A673 (cell line): Measurements from ENCODE around the gene ARPC1B. TPM values are rescaled to one million over a fixed set of nuclear protein-coding genes. Genes with fewer than 3 reads are reported as not detected.
"Not testable (repeated sequence)": the region's sequence is repeated elsewhere in the genome, so short reads cannot be mapped to it uniquely, and the experiment has no call there.

Experiments used
- BruUV-seq: library from RNA; stranded (reverse); fragments of 400-500 nt; replicated peaks from 2 replicates; lab custom pipeline; 2021; lab: Mats Ljungman, UMichigan
- CTCF ChIA-PET: fragments of 300-600 bp; sonication (Branson Sonifier 250); formaldehyde crosslinking; loops from one replicate; lab custom pipeline; 2022; ENCODE audit warnings: antibody characterized with exemption; lab: Charles Lee
- POLR2A ChIA-PET: fragments of 300-600 bp; sonication (Branson Sonifier 250); formaldehyde crosslinking; loops from one replicate; lab custom pipeline; 2022; ENCODE audit warnings: antibody characterized with exemption; ENCODE audit not compliant: low non-redundant PET; lab: Charles Lee
- DNase-seq: peaks from one replicate; pipeline ENCODE4 v3.0.0-alpha.2; 2015; ENCODE audit warnings: low spot score
- H3K27ac ChIP-seq: fragments of 200-600 bp; sonication (generic); 2 replicates; pipeline ENCODE4 v1.5.1; 2016; ENCODE audit warnings: mixed run types, low read depth, mild to moderate bottlenecking, mixed read lengths, antibody characterized with exemption, low read length; ENCODE audit not compliant: poor library complexity, severe bottlenecking
- H3K27me3 ChIP-seq: fragments of 200-600 bp; sonication (generic); replicated peaks from 2 replicates; pipeline ENCODE4 v1.6.1; 2017; ENCODE audit warnings: mixed run types, low read depth, mild to moderate bottlenecking, mixed read lengths, antibody characterized with exemption, low read length; ENCODE audit not compliant: insufficient read depth, poor library complexity
- H3K36me3 ChIP-seq: fragments of 200-600 bp; sonication (generic); 2 replicates; pipeline ENCODE4 v1.6.1; 2016; ENCODE audit warnings: mixed run types, mild to moderate bottlenecking, mixed read lengths, antibody characterized with exemption, low read length; ENCODE audit not compliant: insufficient read depth, poor library complexity, severe bottlenecking
- H3K4me1 ChIP-seq: fragments of 200-600 bp; sonication (generic); 2 replicates; pipeline ENCODE4 v1.6.1; 2017; ENCODE audit warnings: mixed run types, mild to moderate bottlenecking, mixed read lengths, antibody characterized with exemption, low read length; ENCODE audit not compliant: insufficient read depth, poor library complexity, severe bottlenecking
- H3K4me3 ChIP-seq: fragments of 200-600 bp; sonication (generic); 2 replicates; pipeline ENCODE4 v1.5.1; 2016; ENCODE audit warnings: low read depth, mixed run types, mild to moderate bottlenecking, mixed read lengths, low read length; ENCODE audit not compliant: poor library complexity, severe bottlenecking
- H3K9me3 ChIP-seq: fragments of 200-600 bp; sonication (generic); 2 replicates; pipeline ENCODE4 v1.6.1; 2016; ENCODE audit warnings: mixed run types, low read depth, mild to moderate bottlenecking, mixed read lengths, antibody characterized with exemption, low read length; ENCODE audit not compliant: poor library complexity, severe bottlenecking
- CTCF ChIP-seq: fragments of 300-800, 200-600 bp; sonication (generic); conservative IDR thresholded peaks from 2 replicates; pipeline ENCODE4 v1.5.1; 2017; ENCODE audit warnings: low read depth, mild to moderate bottlenecking, antibody characterized with exemption, low read length, moderate library complexity, mixed read lengths
- EZH2 ChIP-seq: fragments of 200-600 bp; sonication (generic); IDR thresholded peaks from 2 replicates; pipeline ENCODE4 v1.6.1; 2017; ENCODE audit warnings: borderline replicate concordance, low read depth, mild to moderate bottlenecking, mixed read lengths, antibody characterized with exemption, low read length; ENCODE audit not compliant: poor library complexity, severe bottlenecking
- intact Hi-C: fragments of 100-400 bp; cut with micrococcal nuclease; formaldehyde crosslinking; loops from one replicate; pipeline ENCODE4 v1.10.0; 2022; ENCODE audit not compliant: unreplicated experiment
- total RNA-seq: library from RNA; stranded (reverse); gene quantifications from 2 replicates; pipeline ENCODE4 v1.2.3, GENCODE V29; 2021

Gene ARPC1B
- total RNA-seq, 1 experiment from 2014 or later, result 29.9 TPM

GRCh38 chr7:99428972-99429566 lies 54.5 kb downstream of the ARPC1B start:
- Histone ChIP-seq H3K9me3 (no peaks in the 10 kb centered on the region), H3K27ac (no peak overlapping the region), H3K4me1 (no peaks in the 10 kb centered on the region), H3K27me3 (no peaks in the 10 kb centered on the region), H3K4me3 (no peak overlapping the region), H3K36me3 (peaks cover 35% of the 10 kb centered on the region)
- no TSS peak for BruUV-seq
- ChIA-PET POLR2A (interaction anchor here (0.6 kb wide), 1 partner anchor 177 kb away, joined by 3 read pairs; no protein-coding TSS in a partner anchor), CTCF (no interaction called here)
- no peak for DNase-seq
- intact Hi-C loops, result no loop called here
- TF ChIP-seq EZH2 (no peak), CTCF (no peak)

- DNase-seq, result no peak
- BruUV-seq, result no TSS peak
- H3K9me3 ChIP-seq, result no peaks in the 10 kb centered on the region
- intact Hi-C loops, result no loop called here
- peaks cover 35% of the 10 kb centered on the region for H3K36me3 ChIP-seq
- H3K4me1 ChIP-seq, result no peaks in the 10 kb centered on the region
- ChIA-PET CTCF (no interaction called here), POLR2A (interaction anchor here (0.6 kb wide), 2 partner anchors 177 to 1505 kb away, joined by 3 read pairs; no protein-coding TSS in a partner anchor)
- no peak overlapping the region for H3K4me3 ChIP-seq
- H3K27me3 ChIP-seq, result no peaks in the 10 kb centered on the region
- no peak for TF ChIP-seq EZH2
- no peak for TF ChIP-seq CTCF
- H3K27ac ChIP-seq, result no peak overlapping the region
These were observed 55.2 kb downstream of the ARPC1B start for GRCh38 chr7:99429756-99430155.

GRCh38 chr7:99431756-99432540 lies 57.4 kb downstream of the ARPC1B start:
- BruUV-seq, intact Hi-C loops: not testable (repeated sequence)

More at GRCh38 chr7:99431756-99432540, 57.4 kb downstream of the ARPC1B start:
- peaks cover 37% of the 10 kb centered on the region for H3K36me3 ChIP-seq
- H3K27ac ChIP-seq, H3K4me3 ChIP-seq, H3K27me3 ChIP-seq, DNase-seq, H3K4me1 ChIP-seq, H3K9me3 ChIP-seq, POLR2A ChIA-PET, CTCF ChIA-PET: not testable (repeated sequence)
